Islet precursor cell (in vitro differentiated cells): ENCODE data around the gene ATXN7L2.
A peak's percentile ranks its signal among the peaks of the same experiment; 100 is the strongest.

ENCODE experiments used
- DNase-seq: peaks from one replicate; pipeline ENCODE4 v3.0.0-alpha.2; 2018

Gene ATXN7L2

GRCh38 chr1:109499661-109500536 is 16.2 kb downstream of the ATXN7L2 start:
- DNase-seq: peak; percentile 89

- peak; percentile 82 for DNase-seq
Measured at GRCh38 chr1:109500941-109501381, 17.3 kb downstream of the ATXN7L2 start.

GRCh38 chr1:109501644-109502363 is 18.1 kb downstream of the ATXN7L2 start:
- peak; percentile 49 for DNase-seq

- DNase-seq: no peak
Measured at GRCh38 chr1:109502364-109502851, 18.7 kb downstream of the ATXN7L2 start.

GRCh38 chr1:109503935-109504334 is 20.2 kb downstream of the ATXN7L2 start:
- no peak for DNase-seq

GRCh38 chr1:109504974-109505373 is 21.3 kb downstream of the ATXN7L2 start:
- no peak for DNase-seq

GRCh38 chr1:109508001-109508872 is 24.5 kb downstream of the ATXN7L2 start:
- peak; percentile 41 for DNase-seq

GRCh38 chr1:109508873-109509175 is 25.1 kb downstream of the ATXN7L2 start:
- no peak for DNase-seq

GRCh38 chr1:109509176-109510134 is 25.8 kb downstream of the ATXN7L2 start, which contains the start of gene AMIGO1:
Gene AMIGO1, minus strand, starts transcription at chr1:109509727. Its CDS starts 815 bp downstream, at chr1:109508912.
- DNase-seq: peak; percentile 75

GRCh38 chr1:109513110-109513710 is 29.5 kb downstream of the ATXN7L2 start:
- DNase-seq: no peak

- no peak for DNase-seq
Measured at GRCh38 chr1:109514846-109515245, 31.1 kb downstream of the ATXN7L2 start.

GRCh38 chr1:109516872-109517271 is 33.2 kb downstream of the ATXN7L2 start:
- DNase-seq: no peak

- no peak for DNase-seq
Measured at GRCh38 chr1:109517337-109517736, 33.6 kb downstream of the ATXN7L2 start.

GRCh38 chr1:109521002-109521951 is 37.6 kb downstream of the ATXN7L2 start:
- DNase-seq: peak; percentile 61

GRCh38 chr1:109522026-109522425 is 38.3 kb downstream of the ATXN7L2 start:
- peak; percentile 40 for DNase-seq

- DNase-seq: no peak
Measured at GRCh38 chr1:109523706-109524105, 40.0 kb downstream of the ATXN7L2 start.

- DNase-seq: no peak
Measured at GRCh38 chr1:109527098-109527811, 43.5 kb downstream of the ATXN7L2 start.

GRCh38 chr1:109527846-109528695 is 44.4 kb downstream of the ATXN7L2 start:
- DNase-seq: peak; percentile 41
